HG03097 (cell line): Measurements from ENCODE around the gene DZIP1.
"Not testable (repeated sequence)": the region's sequence is repeated elsewhere in the genome, so short reads cannot be mapped to it uniquely, and the experiment has no call there.

ENCODE experiments used
- ATAC-seq: cut with Tn5 transposase; IDR thresholded peaks from one replicate; pipeline ENCODE4 v1.9.1; 2021; ENCODE audit not compliant: unreplicated experiment, low FRiP score

DZIP1 gene

GRCh38 chr13:95605448-95606125, 38.9 kb downstream of the DZIP1 start:
- no peak for ATAC-seq

GRCh38 chr13:95604556-95604915, 40.0 kb downstream of the DZIP1 start:
- ATAC-seq = no peak

GRCh38 chr13:95603887-95604555, 40.5 kb downstream of the DZIP1 start:
- no peak for ATAC-seq

- ATAC-seq = no peak
These were observed 42.6 kb downstream of the DZIP1 start for GRCh38 chr13:95601906-95602305.

- ATAC-seq = no peak
These were observed 43.3 kb downstream of the DZIP1 start for GRCh38 chr13:95601216-95601615.

GRCh38 chr13:95596701-95597100, 47.8 kb downstream of the DZIP1 start:
- ATAC-seq = no peak

GRCh38 chr13:95593462-95593861, 51.0 kb downstream of the DZIP1 start:
- ATAC-seq = no peak

GRCh38 chr13:95588721-95589120, 55.8 kb downstream of the DZIP1 start:
- no peak for ATAC-seq

GRCh38 chr13:95588134-95588533, 56.4 kb downstream of the DZIP1 start:
- no peak for ATAC-seq

- ATAC-seq = no peak
These were observed 58.6 kb downstream of the DZIP1 start for GRCh38 chr13:95585867-95586266.

- peak; percentile 55 for ATAC-seq
These were observed 65.2 kb downstream of the DZIP1 start for GRCh38 chr13:95579303-95579702.

- ATAC-seq = no peak
These were observed 71.3 kb downstream of the DZIP1 start for GRCh38 chr13:95573221-95573620.

GRCh38 chr13:95571941-95572340, 72.6 kb downstream of the DZIP1 start:
- ATAC-seq = no peak

GRCh38 chr13:95570016-95570415, 74.5 kb downstream of the DZIP1 start:
- ATAC-seq = no peak

- ATAC-seq = no peak
These were observed 76.4 kb downstream of the DZIP1 start for GRCh38 chr13:95568131-95568530.

- ATAC-seq = not testable (repeated sequence)
These were observed 78.7 kb downstream of the DZIP1 start for GRCh38 chr13:95565758-95566157.

GRCh38 chr13:95564733-95565291, 79.7 kb downstream of the DZIP1 start:
- no peak for ATAC-seq

- no peak for ATAC-seq
These were observed 80.4 kb downstream of the DZIP1 start for GRCh38 chr13:95564091-95564490.

GRCh38 chr13:95560387-95560786, 84.1 kb downstream of the DZIP1 start:
- no peak for ATAC-seq

- no peak for ATAC-seq
These were observed 85.4 kb downstream of the DZIP1 start for GRCh38 chr13:95559100-95559499.

GRCh38 chr13:95557013-95557412, 87.5 kb downstream of the DZIP1 start:
- ATAC-seq = no peak
